Measurements from ENCODE around the gene FOXF1.

FOXF1 gene

DNA sequence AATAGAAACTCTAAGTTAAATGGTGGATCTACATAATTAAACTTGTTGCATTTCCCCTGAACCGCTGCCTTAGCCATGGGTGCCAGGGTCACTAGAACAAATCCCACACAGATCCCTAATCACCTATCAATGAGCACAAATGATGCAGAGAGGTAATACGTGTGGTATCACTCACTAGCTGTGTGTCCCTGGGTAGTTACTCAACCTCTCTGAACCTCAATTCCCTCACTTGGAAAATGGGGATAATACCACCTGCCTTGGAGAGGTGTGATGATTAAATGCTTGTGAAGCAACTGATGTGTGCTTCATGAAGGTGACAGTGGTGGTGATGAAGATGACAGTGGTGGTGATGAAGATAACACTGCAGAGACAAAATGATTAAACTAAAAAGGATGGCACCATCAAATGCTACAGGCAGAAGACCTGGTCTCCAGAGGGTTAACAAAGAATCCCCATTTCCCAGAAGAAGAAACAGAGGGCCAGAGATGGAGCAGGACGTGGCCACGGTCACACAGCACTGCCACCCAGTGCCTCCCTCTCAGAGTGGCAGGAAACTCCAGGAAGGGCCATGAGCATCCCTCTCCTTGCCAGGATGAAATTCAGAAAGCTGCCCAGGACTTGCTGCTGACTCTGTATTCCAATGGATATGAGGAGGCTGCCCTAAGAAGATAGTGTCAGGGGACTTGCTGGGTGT, 17.9 kb upstream of the FOXF1 start:
- no peak for DNase-seq (ENCODE audit: extremely low read depth in 1 of 2, low read depth in 1 of 2)

DNA sequence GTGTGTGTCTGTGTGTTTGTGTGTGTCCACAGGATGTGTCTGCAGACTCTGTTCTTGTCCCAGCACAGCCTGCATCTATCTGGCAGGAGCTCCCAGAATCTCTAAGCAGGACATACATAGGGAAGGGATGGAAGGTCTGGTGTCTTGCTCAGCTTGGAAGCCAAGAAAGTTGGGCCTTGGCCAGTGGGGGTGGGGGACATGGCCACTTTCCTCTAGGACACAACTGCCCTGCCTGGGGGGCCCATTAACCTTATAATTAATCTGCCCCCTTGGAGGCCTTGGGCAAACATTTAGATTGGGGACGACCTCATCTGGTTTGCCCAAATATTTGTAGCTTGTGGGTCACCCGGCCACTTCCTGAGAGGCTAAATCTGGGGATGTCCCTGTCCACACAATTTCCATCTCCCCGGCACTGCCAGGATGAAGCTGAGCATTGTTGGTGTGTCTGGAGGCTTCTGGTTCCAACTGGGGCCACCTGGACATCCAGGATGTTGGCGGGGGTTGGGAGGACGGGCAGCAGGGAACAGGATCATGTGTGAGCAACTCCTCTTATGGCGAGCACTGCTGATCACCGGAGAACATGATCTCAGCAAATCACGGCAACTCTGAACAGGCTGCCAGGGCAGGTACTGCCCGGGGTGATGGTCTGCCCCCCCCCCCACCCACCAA, 17.2 kb upstream of the FOXF1 start:
- DNase-seq (ENCODE audit: extremely low read depth in 1 of 2, low read depth in 1 of 2) = no peak

DNA sequence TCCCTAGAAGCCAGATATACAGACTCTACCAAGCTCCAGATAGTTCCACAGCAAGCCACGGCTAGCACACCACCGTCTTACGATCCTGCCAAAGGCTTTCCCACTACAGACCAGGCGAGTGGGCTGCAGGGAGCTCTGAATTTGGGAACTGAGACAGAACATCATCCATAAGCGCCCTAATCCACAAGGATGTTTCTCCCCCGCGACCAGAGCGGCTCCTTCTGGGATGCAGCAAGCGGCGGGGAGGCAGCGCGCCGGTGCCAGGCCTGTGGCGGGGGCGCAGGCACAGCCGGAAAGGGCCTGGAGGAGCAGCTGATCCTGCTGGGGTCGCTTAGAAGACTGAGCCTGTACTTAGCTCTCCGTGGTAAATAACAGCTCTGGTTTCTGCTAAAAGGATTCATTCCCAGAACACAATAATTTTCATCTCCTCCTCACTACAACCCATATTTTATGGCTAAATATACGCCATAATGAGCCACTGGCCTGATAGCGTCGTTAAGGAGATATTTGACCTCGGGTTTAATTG, 16.2 kb upstream of the FOXF1 start:
- no peak for DNase-seq (ENCODE audit: extremely low read depth in 1 of 2, low read depth in 1 of 2)

DNA sequence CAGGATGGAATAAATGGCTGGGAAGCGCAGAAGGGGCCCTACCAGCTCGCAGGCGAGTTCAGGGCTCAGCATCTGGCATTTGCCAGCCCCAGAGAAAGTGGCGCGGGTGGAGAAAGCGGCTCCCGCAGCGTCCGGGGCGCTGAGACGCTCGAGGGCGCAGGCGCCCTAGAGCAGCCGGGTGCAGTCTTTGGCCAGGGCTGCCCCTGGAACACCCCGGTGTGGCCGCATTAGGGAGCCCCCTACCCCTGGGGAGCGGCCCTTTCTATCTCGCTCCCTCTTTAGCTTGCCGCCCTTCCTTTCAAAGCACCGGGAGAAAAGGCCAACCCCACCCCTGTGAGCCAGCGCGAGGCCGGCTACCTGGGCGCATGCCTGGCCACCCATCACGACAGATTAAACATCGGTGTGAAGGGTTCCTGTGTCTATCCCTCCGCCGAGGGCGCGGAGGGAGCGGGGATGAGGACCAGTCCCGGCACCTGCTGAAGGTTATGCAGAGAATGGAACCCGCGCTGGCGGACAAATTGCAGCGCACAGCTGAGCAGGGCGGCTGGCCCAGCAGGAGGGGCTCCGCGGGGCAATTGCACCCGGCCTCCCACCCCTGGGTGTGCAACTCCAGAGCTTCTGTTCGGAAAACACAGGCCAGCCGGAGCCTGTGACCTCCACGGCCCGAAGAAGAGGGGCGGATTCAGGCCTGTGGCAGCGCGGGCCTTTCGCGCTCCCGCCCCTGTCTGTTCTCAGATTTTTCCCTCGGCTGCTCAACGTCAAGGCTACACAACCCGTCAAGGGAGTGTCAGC, 15.6 kb upstream of the FOXF1 start:
- DNase-seq (ENCODE audit: extremely low read depth in 1 of 2, low read depth in 1 of 2) = no peak

DNA sequence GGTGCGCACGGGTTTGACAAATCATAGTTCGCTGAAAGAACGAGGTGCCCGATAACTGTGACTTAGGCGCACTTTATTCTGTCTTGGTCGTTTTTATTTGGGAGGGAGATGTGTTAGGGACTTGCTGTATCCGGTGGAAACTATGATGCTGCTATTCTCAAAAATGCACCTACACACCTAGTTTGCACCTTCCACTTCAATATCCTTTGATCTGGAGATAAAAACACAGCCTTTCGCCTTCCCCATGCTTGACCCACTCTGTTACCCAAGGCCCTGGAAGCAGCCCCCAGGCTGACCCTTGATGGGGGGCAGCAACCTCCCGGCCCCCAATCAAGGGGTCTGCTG, 15.0 kb upstream of the FOXF1 start:
- DNase-seq (ENCODE audit: extremely low read depth in 1 of 2, low read depth in 1 of 2) = no peak

DNA sequence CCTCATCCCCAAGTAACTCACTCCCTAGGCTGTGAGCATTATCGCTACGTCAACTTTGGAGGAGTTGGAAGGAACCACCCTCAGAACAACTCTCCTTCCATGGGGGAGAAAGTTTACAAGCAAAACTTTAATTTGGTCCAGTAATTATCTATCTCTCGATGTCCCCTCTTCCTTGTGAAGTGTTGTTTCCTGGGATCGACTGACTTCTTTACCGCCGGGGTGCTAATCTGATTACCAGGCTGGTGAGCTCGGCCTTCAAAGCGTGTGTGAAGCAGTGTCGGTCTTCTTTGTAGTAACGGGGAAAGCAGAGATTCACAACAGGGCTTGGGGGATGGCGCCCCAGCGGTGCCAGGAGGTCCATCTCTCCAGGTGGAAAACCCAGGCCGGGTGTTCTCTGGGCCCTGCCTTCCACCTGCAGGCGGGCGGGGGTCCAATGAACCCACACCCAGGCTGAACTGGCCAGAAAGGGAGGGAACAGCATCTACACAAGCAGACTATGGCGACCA, 14.5 kb upstream of the FOXF1 start:
- no peak for DNase-seq (ENCODE audit: extremely low read depth in 1 of 2, low read depth in 1 of 2)

DNA sequence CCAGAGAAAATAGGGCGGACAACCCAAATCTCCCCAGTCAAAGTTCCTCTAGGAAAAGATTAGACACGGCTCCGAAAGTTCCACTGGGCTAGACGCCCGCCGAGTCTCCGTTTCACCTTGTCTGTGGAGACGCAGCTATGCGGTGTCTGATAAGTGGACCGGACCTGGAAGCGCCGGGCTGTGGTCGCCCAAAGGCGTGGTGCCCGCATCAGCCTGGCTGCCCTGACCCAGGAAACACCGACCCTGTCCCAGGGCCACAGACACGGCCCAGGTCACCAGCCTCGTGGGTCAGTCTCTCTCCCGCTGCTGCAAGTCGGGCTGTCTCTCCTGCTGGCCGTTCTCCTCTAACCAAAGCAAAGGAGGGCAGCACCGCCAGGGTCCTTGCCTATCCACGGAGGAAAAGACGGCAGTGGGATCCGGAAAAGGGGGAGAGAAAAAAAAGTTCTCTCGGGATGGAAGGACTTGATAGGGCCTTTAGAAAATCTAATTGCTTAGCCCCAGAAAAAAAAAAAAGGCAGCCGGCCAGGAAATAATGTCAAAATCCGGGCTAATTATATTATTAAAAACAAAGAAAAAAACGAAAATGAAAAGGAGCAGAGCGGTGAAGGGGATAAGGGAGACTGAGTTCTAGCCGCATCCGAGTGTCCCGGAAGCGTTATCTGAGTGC, 13.9 kb upstream of the FOXF1 start:
- DNase-seq (ENCODE audit: extremely low read depth in 1 of 2, low read depth in 1 of 2) = no peak

DNA sequence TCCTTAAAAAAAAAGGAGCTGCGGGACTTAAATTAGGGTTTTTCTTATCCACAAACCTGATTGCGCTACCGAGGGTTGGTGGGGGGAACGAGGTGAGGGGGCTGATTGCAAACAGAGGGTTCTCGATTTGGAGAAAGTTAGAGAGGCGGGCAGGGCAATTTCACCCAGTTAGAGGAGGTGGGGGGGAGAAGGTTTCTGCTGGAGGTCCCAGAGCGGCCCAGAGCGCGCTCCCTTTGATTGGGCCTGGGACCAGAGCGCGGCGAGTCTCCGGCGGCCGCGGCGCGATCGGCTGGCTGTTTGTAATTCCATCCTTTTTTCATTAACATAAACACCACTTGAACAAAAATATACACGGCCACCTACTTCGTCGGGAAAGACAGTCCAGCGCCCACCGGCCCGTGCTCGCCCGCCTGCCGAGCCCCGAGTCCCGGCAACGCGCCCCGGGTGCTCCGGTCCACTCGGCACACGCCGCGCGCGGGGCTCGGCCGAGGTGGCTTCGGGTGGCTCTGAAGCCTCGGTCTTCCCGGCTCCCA, 13.3 kb upstream of the FOXF1 start:
- DNase-seq (ENCODE audit: extremely low read depth in 1 of 2, low read depth in 1 of 2) = no peak

DNA sequence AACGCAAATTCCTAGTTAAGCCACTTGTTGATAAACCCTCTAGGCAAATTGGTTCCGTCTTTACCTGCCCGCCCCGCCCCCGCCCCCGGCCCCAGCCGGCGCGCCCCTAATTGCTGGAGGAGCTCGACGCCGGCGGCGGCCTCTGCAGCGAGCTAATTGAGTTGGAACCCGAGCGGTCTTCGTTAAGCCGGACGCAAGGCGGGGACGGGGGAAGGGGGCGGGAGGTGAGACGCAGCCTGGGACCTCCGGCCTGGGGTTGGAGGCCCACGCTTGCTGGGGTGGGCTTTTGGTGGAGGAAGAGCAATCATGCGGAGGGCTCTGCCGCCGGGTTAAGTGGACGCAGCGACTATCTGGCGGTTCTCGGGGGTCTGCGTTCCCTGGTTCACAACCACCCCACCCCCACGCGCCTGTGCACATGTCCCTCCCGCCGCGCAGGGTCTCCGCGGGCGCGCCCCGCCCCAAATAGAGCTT, 12.7 kb upstream of the FOXF1 start:
- no peak for DNase-seq (ENCODE audit: extremely low read depth in 1 of 2, low read depth in 1 of 2)

DNA sequence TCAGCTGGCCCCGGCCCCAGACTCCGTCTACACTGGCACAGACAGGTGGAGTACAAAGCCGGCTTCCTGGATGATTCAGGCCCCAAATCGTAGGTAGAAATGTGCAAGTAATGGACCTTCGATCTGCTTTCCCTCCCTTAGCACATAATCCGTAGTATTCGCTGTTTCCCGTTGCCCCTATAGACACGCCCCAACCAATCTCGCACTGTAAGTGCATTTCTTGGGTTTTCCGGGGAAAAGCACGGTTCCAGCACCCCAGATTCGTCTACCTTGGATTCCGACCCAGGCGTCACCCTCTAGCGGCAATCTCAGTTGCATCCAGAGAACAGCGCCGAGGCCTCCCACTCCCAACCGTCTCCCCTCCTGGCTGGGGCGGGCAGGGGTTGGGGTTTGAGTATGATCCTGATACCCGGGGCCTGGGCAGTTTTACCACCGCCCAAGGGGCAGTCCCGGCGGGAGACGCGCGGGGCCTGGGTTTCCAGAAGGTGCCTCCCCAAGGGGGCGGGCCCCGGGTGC, 12.1 kb upstream of the FOXF1 start:
- no peak for DNase-seq (ENCODE audit: extremely low read depth in 1 of 2, low read depth in 1 of 2)

DNA sequence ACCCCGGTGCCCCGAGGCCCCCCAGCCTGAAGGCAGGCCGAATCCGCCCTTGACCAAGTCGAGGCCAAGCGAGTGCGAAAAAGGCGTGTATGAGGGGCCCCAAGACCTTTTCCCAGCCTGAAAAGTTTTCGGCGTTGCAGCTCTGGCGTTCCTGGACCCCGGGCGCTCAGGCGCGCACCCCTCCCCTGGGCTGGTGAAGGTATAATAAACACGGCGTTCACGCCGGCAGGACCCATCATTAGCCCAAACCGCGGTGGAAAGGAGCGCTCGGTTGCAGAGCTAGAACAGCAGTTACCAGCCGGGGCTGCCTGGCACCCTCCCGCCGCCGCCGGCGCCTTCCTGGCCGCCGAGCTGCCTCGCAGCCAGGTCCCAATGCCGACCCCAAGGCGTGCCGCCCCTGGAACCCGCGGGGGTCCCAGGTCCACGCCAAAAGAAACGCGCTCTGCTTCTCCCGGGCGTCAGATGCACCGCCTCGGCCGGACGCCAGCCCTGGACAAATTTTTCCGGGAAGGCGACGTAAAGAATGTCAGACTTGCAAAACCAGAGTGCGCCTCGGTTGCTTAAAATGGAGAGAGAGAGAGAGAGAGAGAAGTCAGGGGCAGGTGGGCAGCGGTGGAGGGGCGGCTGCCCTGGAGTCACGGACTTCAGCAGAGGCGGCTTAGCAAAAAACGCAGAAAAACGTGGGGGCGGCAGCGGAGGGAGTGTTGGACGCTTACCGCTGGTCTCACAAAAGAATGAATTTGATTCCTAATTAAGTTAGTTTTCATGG, 11.5 kb upstream of the FOXF1 start:
- DNase-seq (ENCODE audit: extremely low read depth in 1 of 2, low read depth in 1 of 2) = no peak

DNA sequence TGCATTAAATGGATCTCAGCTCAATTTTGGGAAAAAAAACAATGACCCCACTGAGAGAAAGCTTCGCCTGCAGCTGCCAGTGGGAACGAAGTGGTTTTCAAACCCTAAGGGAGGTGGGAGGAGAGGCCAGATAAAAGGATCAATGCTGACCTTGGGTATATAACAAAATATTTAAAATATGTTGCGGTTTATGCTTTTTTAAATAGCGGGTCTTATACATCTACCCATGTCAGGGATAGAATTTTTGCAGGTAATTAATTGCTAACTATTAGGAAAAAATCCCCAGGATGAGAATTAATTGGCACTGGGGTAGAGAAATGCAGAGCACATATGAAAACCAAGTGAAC, 10.9 kb upstream of the FOXF1 start:
- DNase-seq (ENCODE audit: extremely low read depth in 1 of 2, low read depth in 1 of 2) = no peak

DNA sequence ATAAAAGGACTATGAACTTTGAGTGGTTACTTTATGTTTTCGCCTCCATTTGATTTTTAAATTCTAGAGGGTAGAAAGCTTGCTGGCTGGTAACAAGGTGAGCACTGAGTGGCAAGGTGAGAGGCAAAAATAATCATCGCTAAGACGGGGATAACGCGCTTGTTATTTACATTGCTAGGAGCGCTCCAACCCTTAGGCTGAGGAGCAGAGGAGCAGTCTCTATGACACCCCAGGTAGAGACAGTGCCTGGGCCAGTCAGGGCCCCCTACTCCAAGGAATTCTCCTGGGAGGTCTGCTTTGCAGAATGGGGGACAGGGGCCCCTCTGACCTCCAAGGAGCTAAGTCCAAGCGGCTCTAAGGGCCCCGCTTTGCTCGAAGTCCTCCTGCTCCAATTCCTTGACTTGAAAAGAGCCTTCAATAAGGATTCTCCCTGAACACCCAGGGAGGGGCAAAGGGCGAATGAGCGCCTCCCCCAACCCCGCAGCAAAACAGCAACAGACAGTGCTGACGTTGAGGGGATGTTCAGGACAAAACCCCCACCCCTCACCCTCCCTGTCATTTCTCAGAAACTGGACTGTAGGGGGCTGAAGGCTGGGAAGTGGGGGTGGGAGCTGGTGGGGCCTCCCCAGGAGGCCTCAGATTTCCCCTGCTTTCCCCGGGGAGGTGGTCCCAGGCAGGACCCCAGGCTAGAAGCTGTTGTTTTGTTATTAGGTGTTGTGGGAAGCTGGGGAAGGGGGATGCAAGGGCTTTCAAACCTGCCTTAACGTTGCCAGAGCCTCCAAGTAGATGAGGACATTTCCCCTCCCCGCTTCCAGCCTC, 10.2 kb upstream of the FOXF1 start:
- no peak for DNase-seq (ENCODE audit: extremely low read depth in 1 of 2, low read depth in 1 of 2)

DNA sequence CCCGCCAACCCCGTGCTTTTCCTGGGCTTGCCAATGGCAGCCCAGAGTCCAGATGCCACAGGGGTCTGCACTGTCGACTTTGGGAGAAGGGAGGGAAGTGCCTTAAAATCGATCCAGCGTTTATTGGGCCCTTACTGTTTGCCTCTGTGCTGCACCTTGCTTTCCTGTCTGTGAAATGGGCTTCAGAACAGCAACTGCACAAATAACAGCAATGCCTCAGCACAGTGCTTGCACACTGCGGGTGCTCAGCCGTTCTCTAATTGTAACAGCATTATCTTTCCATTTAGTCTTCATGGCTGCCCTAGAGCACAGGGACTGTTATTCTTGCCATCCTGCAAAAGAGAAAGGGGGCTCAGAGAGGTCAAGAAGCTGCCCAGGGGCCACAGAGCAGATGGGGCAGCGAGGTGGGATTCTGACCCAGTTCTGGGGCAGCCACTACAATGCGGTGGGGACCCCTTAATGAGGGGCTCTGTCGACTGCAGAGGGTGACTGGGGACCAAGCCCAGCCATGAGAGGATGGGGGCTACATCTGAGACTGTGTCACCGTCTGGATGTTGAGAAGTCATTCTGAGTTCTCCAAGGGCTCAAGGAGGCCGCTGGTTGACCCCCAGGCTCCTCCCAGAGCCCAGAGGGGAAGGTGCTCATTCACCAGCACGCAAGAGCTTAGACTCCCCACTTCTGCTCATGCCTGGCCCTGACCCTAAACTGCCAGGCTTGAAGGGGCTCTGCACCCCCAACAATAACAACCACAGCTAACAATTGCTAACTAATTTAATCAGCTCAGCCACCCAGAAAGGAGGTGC, 9.4 kb upstream of the FOXF1 start:
- DNase-seq (ENCODE audit: extremely low read depth in 1 of 2, low read depth in 1 of 2) = no peak

DNA sequence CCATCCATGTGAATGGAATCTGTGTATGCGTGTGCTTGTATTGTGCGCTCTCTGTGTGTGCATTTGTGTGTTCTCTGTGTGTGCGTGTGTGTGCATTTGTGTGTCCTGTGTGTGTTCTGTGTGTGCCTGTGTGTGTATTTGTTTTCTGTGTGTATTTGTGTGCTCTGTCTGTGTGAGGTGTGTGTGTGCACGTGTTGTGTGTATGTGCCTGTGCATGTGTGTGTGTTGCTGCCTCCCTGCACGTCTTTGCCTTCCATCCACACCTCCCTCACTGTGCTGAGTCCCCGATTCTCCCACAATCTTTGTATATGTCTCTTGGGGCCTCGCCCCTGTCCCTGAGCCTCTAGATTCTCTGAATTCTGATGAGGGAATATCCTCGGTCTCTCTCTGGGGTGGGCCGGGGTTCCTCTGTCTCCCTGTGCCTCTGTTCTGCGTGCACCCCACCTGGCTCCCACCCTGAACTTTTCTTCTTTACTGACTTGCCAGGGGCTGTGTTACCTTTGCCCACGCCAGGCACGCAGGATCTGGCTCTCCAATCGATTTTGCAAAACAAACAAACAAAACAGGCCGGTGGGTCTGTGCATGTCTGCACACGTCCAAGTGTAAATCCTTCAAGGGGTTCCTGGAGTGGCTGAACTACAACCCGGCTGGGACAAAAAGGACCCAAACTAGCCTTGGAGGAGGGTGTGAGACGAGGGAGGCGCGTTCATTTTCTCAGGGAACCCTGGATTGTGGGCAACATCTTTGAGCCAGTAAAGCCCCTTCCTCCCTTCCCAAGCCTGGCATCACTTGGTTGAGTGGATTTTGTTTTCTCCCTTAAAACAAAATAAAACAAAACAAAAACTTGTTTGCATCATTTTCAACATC, 8.1 kb upstream of the FOXF1 start:
- no peak for DNase-seq (ENCODE audit: extremely low read depth in 1 of 2, low read depth in 1 of 2)

DNA sequence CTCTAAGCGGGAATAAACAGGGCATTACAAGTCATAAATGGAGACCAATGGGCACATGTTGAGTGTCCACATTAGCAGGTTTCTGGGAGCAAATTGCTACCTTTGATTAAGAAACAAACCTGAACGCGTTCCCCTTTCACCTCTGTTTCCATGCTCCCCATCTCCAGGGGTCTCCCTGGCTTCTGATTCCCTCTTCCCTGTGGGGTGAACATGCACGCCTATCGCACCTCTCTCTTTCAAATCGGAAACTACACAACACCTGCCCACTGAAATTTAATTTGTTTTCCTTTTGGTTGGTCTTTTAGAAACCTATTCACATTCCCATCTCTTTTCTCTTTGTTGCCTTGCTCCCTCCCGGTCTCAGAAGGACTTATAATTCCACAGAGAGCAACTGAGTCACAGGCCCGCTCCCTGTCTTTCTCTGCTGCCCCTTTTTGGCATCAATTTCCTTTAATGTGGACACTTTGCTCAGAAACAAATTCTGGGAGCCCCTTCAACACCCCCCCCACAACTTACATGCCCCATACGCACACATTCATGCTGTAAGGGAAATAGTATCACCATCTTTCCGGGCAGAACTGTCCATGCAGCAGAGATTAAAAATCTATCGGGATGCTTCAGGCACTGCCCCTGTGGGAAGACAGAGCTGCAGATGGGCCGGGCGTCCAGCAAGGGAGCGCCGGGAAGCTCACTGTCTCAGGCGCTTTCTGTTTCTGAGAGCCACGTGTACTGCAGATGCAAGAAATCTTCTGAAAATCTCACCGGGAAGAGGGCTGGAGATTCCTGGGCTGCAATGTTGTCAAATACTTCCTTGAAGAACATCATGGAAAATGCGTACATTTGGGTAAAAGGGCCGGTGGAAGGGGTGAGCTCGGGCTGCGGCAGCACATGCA, 7.2 kb upstream of the FOXF1 start:
- no peak for DNase-seq (ENCODE audit: extremely low read depth in 1 of 2, low read depth in 1 of 2)
